Activated T-cell treated with anti-CD3 and anti-CD28 coated beads for 24 hours (primary cell): Measurements from ENCODE around the gene PARD3.
"Not testable (repeated sequence)": the region's sequence is repeated elsewhere in the genome, so short reads cannot be mapped to it uniquely, and the experiment has no call there.

Experiments used
- DNase-seq: peaks from one replicate; pipeline ENCODE4 v3.0.0-alpha.2; 2020; ENCODE audit warnings: low read depth

PARD3 gene

DNA sequence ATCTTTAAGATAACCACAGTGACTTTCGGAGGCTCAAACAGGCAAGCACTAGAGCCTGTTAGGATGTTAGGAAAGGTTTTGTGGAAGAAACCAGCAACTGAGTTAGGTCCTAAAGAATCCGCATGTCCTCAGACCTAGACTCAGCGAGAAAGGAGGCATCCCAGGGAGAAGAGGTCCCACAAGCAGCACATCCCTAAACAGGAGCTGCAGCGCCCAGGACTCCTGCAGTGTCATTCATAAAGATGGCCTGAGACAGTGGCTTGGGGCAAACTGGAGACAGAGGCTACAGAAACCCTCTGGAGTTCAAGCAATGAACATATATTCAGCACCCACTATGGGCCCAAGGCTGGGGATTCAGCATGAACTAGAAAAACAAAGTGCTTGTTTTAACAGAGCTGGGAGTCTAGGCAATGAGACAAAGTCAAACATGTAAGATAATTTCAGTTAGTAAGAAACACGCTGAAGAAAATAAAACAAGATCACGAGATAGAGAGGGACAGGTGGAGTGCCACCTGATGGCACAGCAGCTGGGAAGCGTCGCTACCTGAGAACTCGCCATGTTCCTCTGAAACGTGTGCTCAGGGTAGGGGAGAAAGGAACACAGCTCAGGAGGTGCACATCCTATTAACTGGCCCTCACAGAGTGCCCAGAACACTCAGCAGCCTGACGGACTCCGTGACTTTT is 48.1 kb downstream of the PARD3 start:
- no peak for DNase-seq

GRCh38 chr10:34766266-34766600 is 48.9 kb downstream of the PARD3 start:
- no peak for DNase-seq

- no peak for DNase-seq
Observed at GRCh38 chr10:34764472-34764946, 50.6 kb downstream of the PARD3 start.

GRCh38 chr10:34762603-34763299 is 52.3 kb downstream of the PARD3 start:
- DNase-seq = no peak

DNA sequence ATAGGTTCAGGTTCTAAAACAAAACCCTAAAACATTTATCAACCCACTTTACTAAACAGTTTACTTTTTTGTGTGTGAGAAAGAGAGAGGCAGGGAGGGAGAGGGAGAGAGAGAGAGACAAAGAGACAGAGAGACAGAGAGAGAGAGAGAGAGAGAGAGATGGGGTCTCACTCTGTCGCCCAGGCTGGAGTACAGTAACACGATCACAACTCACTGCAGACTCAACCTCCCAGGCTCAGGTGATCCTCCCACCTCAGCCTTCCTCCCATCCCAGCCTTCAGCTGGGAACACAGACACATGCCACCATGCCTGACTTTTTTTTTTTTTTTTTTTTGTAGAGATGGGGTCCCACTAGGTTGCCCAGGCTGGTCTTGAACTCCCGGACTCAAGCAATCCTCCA is 52.9 kb downstream of the PARD3 start:
- no peak for DNase-seq

DNA sequence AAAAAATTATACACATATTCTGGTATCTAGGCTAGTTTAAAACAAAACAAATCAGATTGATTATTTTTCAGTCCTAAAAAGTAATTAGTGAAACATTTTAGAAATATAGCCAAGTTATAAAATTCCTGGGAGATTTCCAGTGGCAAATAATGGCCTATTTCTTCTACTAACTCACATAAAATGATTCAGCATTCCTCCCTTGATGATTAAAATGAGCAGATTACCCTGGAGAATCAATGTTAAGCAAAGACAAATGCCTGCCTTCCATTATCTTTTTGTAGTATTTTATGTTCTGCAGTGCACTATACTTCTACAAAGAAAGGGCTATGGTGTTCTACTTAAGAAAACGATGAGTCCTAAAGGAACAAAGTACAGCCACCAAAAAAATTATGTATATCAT is 53.6 kb downstream of the PARD3 start:
- DNase-seq = no peak

- no peak for DNase-seq
Observed at GRCh38 chr10:34760606-34761005, 54.5 kb downstream of the PARD3 start.

GRCh38 chr10:34759837-34760215 is 55.3 kb downstream of the PARD3 start:
- DNase-seq = no peak

DNA sequence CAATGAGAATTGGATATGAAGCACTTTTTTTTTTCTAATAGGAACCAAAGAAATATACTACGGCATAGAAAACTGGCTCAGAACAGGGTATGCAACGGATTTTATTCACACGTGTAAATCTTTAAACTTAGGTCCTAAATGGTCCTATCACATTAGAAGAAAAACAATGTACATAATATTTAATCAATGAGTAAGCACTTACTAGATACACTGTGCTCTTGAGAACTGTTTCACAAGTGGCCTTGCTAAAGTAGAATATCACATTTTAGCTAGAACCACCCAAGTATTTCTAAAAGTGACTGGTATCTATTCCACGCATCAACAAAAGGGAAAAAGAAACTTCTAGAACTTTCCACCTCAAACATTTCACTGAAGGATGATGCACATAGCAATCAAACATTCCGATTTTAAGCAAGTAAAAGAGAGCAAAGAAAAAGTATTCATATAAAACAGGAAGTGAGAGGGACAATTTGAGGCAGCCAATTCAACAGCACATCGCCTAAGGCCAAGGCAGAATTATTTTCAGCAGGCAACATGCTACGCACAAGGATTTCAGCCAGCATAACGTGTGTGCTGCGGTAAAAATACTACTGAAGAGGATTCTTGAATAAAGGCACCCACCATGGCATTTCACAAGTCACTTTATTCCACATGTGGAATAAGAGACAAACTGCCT is 55.8 kb downstream of the PARD3 start:
- DNase-seq = no peak

- DNase-seq = no peak
Observed at GRCh38 chr10:34758447-34758996, 56.6 kb downstream of the PARD3 start.

DNA sequence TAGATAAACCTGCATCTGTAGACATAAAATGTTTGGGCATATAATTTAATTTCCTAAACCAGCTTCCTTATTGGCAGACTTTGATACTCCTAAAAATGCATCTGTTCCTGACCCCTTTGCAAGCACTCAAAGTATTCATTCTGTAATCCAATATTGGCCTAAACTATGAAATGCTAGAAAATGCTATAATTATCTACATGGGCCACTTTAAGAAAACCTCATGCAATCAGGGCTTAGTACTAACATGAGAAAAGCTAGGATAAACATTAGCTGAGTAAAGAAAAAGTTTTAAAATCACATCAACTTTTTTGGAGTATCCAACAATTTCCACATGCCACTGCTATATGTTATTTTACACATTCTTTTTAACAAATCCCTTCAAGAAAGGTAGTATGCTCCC is 57.2 kb downstream of the PARD3 start:
- no peak for DNase-seq

- not testable (repeated sequence) for DNase-seq
Observed at GRCh38 chr10:34757181-34757580, 57.9 kb downstream of the PARD3 start.

DNA sequence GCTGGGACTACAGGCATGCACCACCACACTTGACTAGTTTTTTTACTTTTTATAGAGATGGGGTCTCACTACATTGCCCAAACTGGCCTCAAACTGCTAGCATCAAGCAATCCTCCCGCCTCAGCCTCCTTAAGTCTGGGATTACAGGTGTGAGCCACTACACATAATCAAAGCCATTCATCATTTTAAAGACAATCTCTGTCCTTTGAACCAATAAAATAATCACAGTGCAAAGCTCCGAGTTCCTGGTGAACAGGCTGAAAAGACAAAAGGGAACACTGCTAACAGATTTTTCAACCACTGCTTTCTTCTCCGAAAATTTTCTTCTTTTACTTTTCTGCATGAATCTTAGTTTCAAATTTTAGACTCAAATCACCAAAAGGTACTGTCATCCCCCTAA is 58.5 kb downstream of the PARD3 start:
- no peak for DNase-seq

- DNase-seq = no peak
Observed at GRCh38 chr10:34753014-34753757, 61.9 kb downstream of the PARD3 start.

DNA sequence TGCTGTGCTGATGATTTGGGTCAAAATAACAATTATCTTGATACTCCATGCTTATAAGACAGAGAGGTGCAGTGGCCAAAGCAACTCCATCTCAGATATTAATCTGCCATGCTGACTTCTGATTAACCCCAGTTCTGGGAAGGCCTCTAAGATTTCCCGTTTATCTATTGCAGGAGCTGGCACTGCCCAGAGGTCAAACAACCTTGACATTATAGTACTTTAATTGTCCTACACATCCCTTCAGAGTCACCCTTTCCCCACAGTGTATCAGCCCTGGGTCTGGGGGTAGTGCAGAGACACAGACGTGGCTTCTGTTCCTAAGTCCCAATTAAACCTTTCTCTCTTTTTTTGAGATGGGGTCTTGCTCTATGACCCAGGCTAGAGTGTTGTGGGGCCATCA is 63.8 kb downstream of the PARD3 start:
- no peak for DNase-seq

DNA sequence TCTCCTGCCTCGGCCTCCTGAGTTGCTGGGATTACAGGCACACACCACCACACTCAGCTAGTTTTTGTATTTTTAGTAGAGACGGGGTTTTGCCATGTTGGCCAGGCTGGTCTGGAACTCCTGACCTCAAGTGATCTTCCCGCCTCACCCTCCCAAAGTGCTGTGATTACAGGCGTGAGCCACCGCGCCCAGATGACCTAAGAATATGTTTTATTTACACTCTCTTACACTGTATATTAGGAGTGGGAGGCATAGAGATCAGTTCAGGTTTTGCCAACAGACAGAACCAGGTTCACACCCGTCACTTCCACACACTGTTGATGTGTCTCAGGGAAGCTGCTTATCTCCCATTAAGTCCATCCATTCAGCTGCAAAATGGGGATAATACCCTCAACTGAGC is 64.3 kb downstream of the PARD3 start:
- DNase-seq = not testable (repeated sequence)

- no peak for DNase-seq
Observed at GRCh38 chr10:34748767-34749166, 66.3 kb downstream of the PARD3 start.

DNA sequence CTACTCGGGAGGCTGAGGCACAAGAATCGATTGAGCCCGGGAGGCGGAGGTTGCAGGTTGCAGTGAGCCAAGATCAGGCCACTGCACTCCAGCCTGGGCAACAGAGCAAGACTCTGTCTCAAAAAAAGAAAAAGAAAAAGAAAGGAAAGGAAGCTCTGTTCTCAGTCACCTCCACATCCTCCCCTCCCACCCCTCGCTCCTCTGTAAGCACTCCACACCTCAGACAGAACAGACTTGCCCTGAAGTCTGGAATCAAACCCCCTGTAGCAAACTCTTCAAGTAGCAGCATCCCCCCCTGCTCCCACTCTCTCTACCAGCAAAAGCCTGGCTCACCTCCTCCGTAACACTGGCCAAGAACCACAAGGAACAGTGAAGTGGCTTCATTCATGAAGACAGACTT is 66.7 kb downstream of the PARD3 start:
- no peak for DNase-seq

DNA sequence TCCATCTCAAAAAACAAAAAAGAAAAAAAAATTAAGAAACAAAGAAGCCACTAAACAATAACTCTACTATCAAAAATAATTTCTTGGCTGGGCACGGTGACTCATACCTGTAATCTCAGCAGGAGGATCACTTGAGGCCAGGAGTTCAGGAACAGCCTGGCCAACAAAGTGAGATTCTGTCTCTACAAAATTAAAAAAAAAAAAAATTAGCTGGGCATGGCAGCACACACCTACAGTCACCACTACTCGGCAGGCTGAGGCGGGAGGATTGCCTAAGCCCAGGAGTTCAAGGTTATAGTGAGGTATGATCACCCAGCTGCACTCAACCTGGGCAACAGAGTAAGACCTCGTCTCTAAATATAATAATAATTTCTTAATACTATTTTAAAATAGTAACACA is 69.0 kb downstream of the PARD3 start:
- no peak for DNase-seq

GRCh38 chr10:34745244-34745643 is 69.9 kb downstream of the PARD3 start:
- no peak for DNase-seq

GRCh38 chr10:34744590-34744989 is 70.5 kb downstream of the PARD3 start:
- no peak for DNase-seq

DNA sequence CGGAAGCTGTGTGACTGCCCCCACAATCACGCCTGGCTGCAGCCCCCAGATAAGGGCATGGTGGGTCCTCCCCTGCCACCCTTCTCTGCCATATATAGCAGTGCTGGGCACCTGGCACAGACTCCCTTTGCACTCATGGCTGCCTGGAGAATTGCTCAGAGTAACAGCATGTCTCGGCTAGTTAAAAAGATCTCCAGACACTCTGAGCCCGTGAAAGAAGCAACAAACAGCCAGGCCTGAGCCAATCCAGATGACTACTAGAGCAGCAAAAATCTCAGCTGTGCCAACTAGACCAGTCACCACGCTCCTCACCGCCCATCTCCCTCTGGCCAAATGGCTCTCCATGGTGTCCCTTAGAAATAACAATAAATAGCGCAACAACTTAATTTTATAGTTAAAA is 71.3 kb downstream of the PARD3 start:
- DNase-seq = no peak
